IMR-90 (cell line): ENCODE results near the gene THADA. TPM values are rescaled to one million over a fixed set of nuclear protein-coding genes. Genes with fewer than 3 reads are reported as not detected.

ENCODE experiments used
- ATAC-seq: fragments of 200-7000 bp; cut with Tn5 transposase; 2 replicates; pipeline ENCODE4 v1.9.1; 2020; ENCODE audit warnings: low read depth, mild to moderate bottlenecking, moderate library complexity
- BruUV-seq: library from RNA; stranded (reverse); fragments of 400-500 nt; replicated peaks from 2 replicates; lab custom pipeline; 2021; lab: Mats Ljungman, UMichigan
- CTCF ChIA-PET: fragments of 300-600 bp; formaldehyde crosslinking; extraction: SDS; loops from one replicate; lab custom pipeline; 2021; ENCODE audit warnings: antibody characterized with exemption; lab: Yijun Ruan, JAX
- POLR2A ChIA-PET: fragments of 300-600 bp; sonication (Branson Sonifier 250); formaldehyde crosslinking; loops from one replicate; lab custom pipeline; 2022; ENCODE audit warnings: antibody characterized with exemption; ENCODE audit not compliant: unreplicated experiment; lab: Charles Lee
- DNase-seq: peaks from one replicate; pipeline ENCODE4 v3.0.0; 2013
- H2AFZ ChIP-seq: replicated peaks from 2 replicates; pipeline ENCODE3; 2013; ENCODE audit warnings: low read length, mild to moderate bottlenecking; ENCODE audit not compliant: poor library complexity
- H2AK5ac ChIP-seq: 2 replicates; pipeline ENCODE4 v1.6.1; 2013; ENCODE audit warnings: low read depth, low read length, inconsistent platforms
- H2AK9ac ChIP-seq: replicated peaks from 2 replicates; pipeline ENCODE3; 2013; ENCODE audit warnings: mild to moderate bottlenecking, low read depth, low read length, moderate library complexity; ENCODE audit not compliant: poor library complexity
- H2BK120ac ChIP-seq: 2 replicates; pipeline ENCODE4 v1.6.1; 2013; ENCODE audit warnings: low read depth, low read length, inconsistent platforms
- H2BK15ac ChIP-seq: 3 replicates; pipeline ENCODE4 v1.6.1; 2013; ENCODE audit warnings: low read depth, low read length, inconsistent platforms
- H2BK20ac ChIP-seq: 2 replicates; pipeline ENCODE4 v1.6.1; 2013; ENCODE audit warnings: low read depth, mild to moderate bottlenecking, inconsistent platforms, low read length, moderate library complexity
- H2BK5ac ChIP-seq: 2 replicates; pipeline ENCODE4 v1.6.1; 2013; ENCODE audit warnings: mild to moderate bottlenecking, low read depth, low read length, inconsistent platforms; ENCODE audit not compliant: poor library complexity, severe bottlenecking
- H3K14ac ChIP-seq: replicated peaks from 2 replicates; pipeline ENCODE4 v1.6.1; 2013; ENCODE audit warnings: low read depth, low read length, inconsistent platforms
- H3K18ac ChIP-seq: 2 replicates; pipeline ENCODE4 v1.6.1; 2013; ENCODE audit warnings: low read depth, low read length, control low read depth
- H3K23ac ChIP-seq: 2 replicates; pipeline ENCODE4 v1.6.1; 2013; ENCODE audit warnings: low read depth, low read length, inconsistent platforms
- H3K27ac ChIP-seq: 2 replicates; pipeline ENCODE4 v1.5.1; 2013; ENCODE audit warnings: mild to moderate bottlenecking, control low read depth, low read length; ENCODE audit not compliant: insufficient read depth
- H3K27me3 ChIP-seq: 2 replicates; pipeline ENCODE4 v1.6.1; 2013; ENCODE audit warnings: low read length; ENCODE audit not compliant: control insufficient read depth, insufficient read depth
- H3K36me3 ChIP-seq: 2 replicates; pipeline ENCODE4 v1.6.1; 2013; ENCODE audit warnings: low read length, mixed read lengths; ENCODE audit not compliant: control insufficient read depth, insufficient read depth
- H3K4ac ChIP-seq: 2 replicates; pipeline ENCODE4 v1.6.1; 2013; ENCODE audit warnings: low read depth, low read length, inconsistent platforms
- H3K4me1 ChIP-seq: 2 replicates; pipeline ENCODE4 v1.6.1; 2013; ENCODE audit warnings: low read length, mixed read lengths; ENCODE audit not compliant: control insufficient read depth, insufficient read depth
- H3K4me2 ChIP-seq: 2 replicates; pipeline ENCODE4 v1.6.1; 2013; ENCODE audit warnings: low read depth, mild to moderate bottlenecking, control low read depth, low read length, moderate library complexity
- H3K4me3 ChIP-seq: 2 replicates; pipeline ENCODE4 v1.5.1; 2013; ENCODE audit warnings: low read depth, mild to moderate bottlenecking, control low read depth, low read length, moderate library complexity; ENCODE audit not compliant: insufficient read depth
- H3K56ac ChIP-seq: 2 replicates; pipeline ENCODE4 v1.6.1; 2013; ENCODE audit warnings: low read length, inconsistent platforms; ENCODE audit not compliant: insufficient read depth; ENCODE audit errors: extremely low read depth
- H3K79me1 ChIP-seq, 2 experiments: 2 replicates each; pipeline ENCODE4 v1.6.1; 2013; ENCODE audit warnings: low read length in 2 of 2, inconsistent platforms in 1 of 2, low read depth in 1 of 2
- H3K9ac ChIP-seq: 2 replicates; pipeline ENCODE4 v1.6.1; 2013; ENCODE audit warnings: low read depth, low read length, control low read depth
- H3K9me1 ChIP-seq: 2 replicates; pipeline ENCODE4 v1.6.1; 2013; ENCODE audit warnings: low read length, inconsistent platforms; ENCODE audit not compliant: insufficient read depth
- H3K9me3 ChIP-seq: 2 replicates; pipeline ENCODE4 v1.6.1; 2013; ENCODE audit warnings: low read length; ENCODE audit not compliant: control insufficient read depth, insufficient read depth
- H4K20me1 ChIP-seq: 2 replicates; pipeline ENCODE4 v1.6.1; 2013; ENCODE audit warnings: low read length, inconsistent platforms; ENCODE audit not compliant: insufficient read depth
- H4K5ac ChIP-seq: 2 replicates; pipeline ENCODE4 v1.6.1; 2013; ENCODE audit warnings: mild to moderate bottlenecking, low read depth, low read length, control low read depth
- H4K8ac ChIP-seq, 2 experiments: 2 replicates each; pipeline ENCODE4 v1.6.1; 2013; ENCODE audit warnings: low read depth in 2 of 2, low read length in 2 of 2, control low read depth in 1 of 2, inconsistent platforms in 1 of 2
- H4K91ac ChIP-seq: 2 replicates; pipeline ENCODE4 v1.6.1; 2013; ENCODE audit warnings: low read depth, low read length, inconsistent platforms; ENCODE audit not compliant: insufficient read depth
- ELK1 ChIP-seq: fragments of 150-350 bp; IDR thresholded peaks from 2 replicates; pipeline ENCODE4 v1.6.1; 2016; ENCODE audit warnings: low read depth, mild to moderate bottlenecking, low read length, moderate library complexity, borderline replicate concordance
- FOS ChIP-seq: fragments of 150-350 bp; IDR thresholded peaks from 2 replicates; pipeline ENCODE4 v1.6.1; 2016; ENCODE audit warnings: low read depth, low read length
- MAZ ChIP-seq: IDR thresholded peaks from 2 replicates; pipeline ENCODE4 v1.6.1; 2012; ENCODE audit warnings: low read depth, mild to moderate bottlenecking, low read length, improper control_type of control experiment, moderate library complexity, borderline replicate concordance
- MXI1 ChIP-seq: IDR thresholded peaks from 2 replicates; pipeline ENCODE4 v1.6.1; 2012; ENCODE audit warnings: low read depth, mild to moderate bottlenecking, low read length, moderate library complexity, borderline replicate concordance
- POLR2A ChIP-seq: IDR thresholded peaks from 2 replicates; pipeline ENCODE4 v1.6.1; 2012; ENCODE audit warnings: mild to moderate bottlenecking, low read depth, low read length
- RAD21 ChIP-seq: IDR thresholded peaks from 2 replicates; pipeline ENCODE4 v1.6.1; 2012; ENCODE audit warnings: low read length, improper control_type of control experiment
- RFX5 ChIP-seq: IDR thresholded peaks from 2 replicates; pipeline ENCODE4 v1.8.0; 2012; ENCODE audit warnings: low read depth, mild to moderate bottlenecking, low read length, moderate library complexity
- SMC3 ChIP-seq: fragments of 150-350 bp; IDR thresholded peaks from 2 replicates; pipeline ENCODE4 v1.6.1; 2016; ENCODE audit warnings: low read depth, mild to moderate bottlenecking, antibody characterized with exemption, low read length, moderate library complexity
- USF2 ChIP-seq: fragments of 150-350 bp; IDR thresholded peaks from 2 replicates; pipeline ENCODE4 v1.6.1; 2017; ENCODE audit warnings: mild to moderate bottlenecking, antibody characterized with exemption, low read length, low read depth
- WGBS, 2 experiments: methylation state at CpG; one replicate each; pipeline versions ENCODE4 v1.1.5 to v1.1.7; 2013; ENCODE audit warnings: missing lambda C conversion rate in 2 of 2; ENCODE audit not compliant: insufficient read length in 1 of 2; ENCODE audit errors: extremely low coverage in 2 of 2; 5-methylcytosine and 5-hydroxymethylcytosine counted together
- dilution Hi-C: fragments of 300-500 bp; cut with HindIII; formaldehyde crosslinking; loops from one replicate; pipeline ENCODE4 v1.14.3; 2018; ENCODE audit warnings: low sequenced_read_pairs; ENCODE audit not compliant: unreplicated experiment
- in situ Hi-C: fragments of 300-500 bp; cut with MboI; formaldehyde crosslinking; loops from 3 replicates; pipeline ENCODE4 v1.14.3; 2019; ENCODE audit warnings: low sequenced_read_pairs, inconsistent platforms, mixed read lengths
- intact Hi-C: fragments of 100-400 bp; cut with micrococcal nuclease; formaldehyde crosslinking; loops from 2 replicates; pipeline ENCODE4 v1.10.0; 2022
- polyA plus RNA-seq, 3 experiments: library from polyadenylated mRNA; depleted of rRNA; stranded (reverse); fragments of >200 nt; gene quantifications; 2 replicates each; pipeline ENCODE4 v1.2.3, GENCODE V29; 2012; ENCODE audit warnings: low replicate concordance in 1 of 3
- total RNA-seq: library from RNA; depleted of rRNA; stranded (reverse); fragments of >200 nt; gene quantifications from 2 replicates; pipeline ENCODE4 v1.2.3, GENCODE V29; 2012

The THADA gene
- total and polyA plus RNA-seq, 2 of the 4 experiments (the other 2 are of a cell fraction) = 10.5 to 21.3 TPM

- Histone ChIP-seq H4K8ac (no peak overlapping the region), H2AK5ac (no peak overlapping the region), H2AK9ac (no peak overlapping the region), H4K91ac (no peak overlapping the region), H3K4me1 (peaks cover 11% of the 10 kb centered on the region), H2BK15ac (no peak overlapping the region), H3K27me3 (no peaks in the 10 kb centered on the region), H3K9me1 (peaks cover 4% of the 10 kb centered on the region), H4K5ac (no peak overlapping the region), H3K4ac (no peak overlapping the region), H3K56ac (no peak overlapping the region), H3K36me3 (no peaks in the 10 kb centered on the region), H3K4me3 (no peak overlapping the region), H2BK20ac (no peak overlapping the region), H3K9ac (no peak overlapping the region), H4K20me1 (no peaks in the 10 kb centered on the region), H3K18ac (no peak overlapping the region), H3K27ac (no peak overlapping the region), H3K14ac (no peak overlapping the region), H3K23ac (no peak overlapping the region), H3K79me1 (no peaks in the 10 kb centered on the region), H2BK5ac (no peak overlapping the region), H2AFZ (no peak overlapping the region), H3K4me2 (no peak overlapping the region), H3K9me3 (no peaks in the 10 kb centered on the region), H2BK120ac (no peak overlapping the region)
- no peak for DNase-seq
- CTCF ChIA-PET = no interaction called here
- 80% methylated on average over 5 of the region's 7 CpGs; no CpG with 5 or more reads in 1 of the 2 experiments for WGBS, 2 experiments
- dilution Hi-C loops (no loop called here), in situ Hi-C loops (no loop called here), intact Hi-C loops (no loop called here)
- TF ChIP-seq ELK1 = no peak
- no peak for TF ChIP-seq FOS
- no peak for TF ChIP-seq POLR2A
- TF ChIP-seq RAD21 = no peak
- no peak for TF ChIP-seq RFX5
- TF ChIP-seq MXI1 = no peak
- no peak for TF ChIP-seq MAZ
- no peak for TF ChIP-seq USF2
- no peak for TF ChIP-seq SMC3
- BruUV-seq = no TSS peak
- POLR2A ChIA-PET = no interaction called here
- no peak for ATAC-seq
Observed at GRCh38 chr2:43248621-43249020, 347.2 kb downstream of the THADA start.
